Stimulated activated CD8-positive, alpha-beta memory T cell treated with anti-CD3 and anti-CD28 coated beads, Interleukin-15, amount 100 ng/mL, for 1 hour (primary cell): ENCODE data around the gene IQCE.

Experiments used
- DNase-seq: peaks from one replicate; pipeline ENCODE4 v3.0.0-alpha.2; 2020; ENCODE audit warnings: low read depth

The IQCE gene

GRCh38 chr7:2635148-2635668 is 76.4 kb downstream of the IQCE start:
- no peak for DNase-seq

GRCh38 chr7:2635810-2636701 is 77.3 kb downstream of the IQCE start:
- DNase-seq, result no peak

GRCh38 chr7:2637066-2637471 is 78.3 kb downstream of the IQCE start:
- DNase-seq, result no peak

GRCh38 chr7:2637505-2638223 is 78.9 kb downstream of the IQCE start:
- no peak for DNase-seq

GRCh38 chr7:2638224-2638991 is 79.6 kb downstream of the IQCE start:
- DNase-seq, result no peak

- DNase-seq, result no peak
Observed at GRCh38 chr7:2639181-2639681, 80.5 kb downstream of the IQCE start.

- no peak for DNase-seq
Observed at GRCh38 chr7:2639695-2640481, 81.1 kb downstream of the IQCE start.

- no peak for DNase-seq
Observed at GRCh38 chr7:2640482-2640830, 81.7 kb downstream of the IQCE start.

- DNase-seq, result no peak
Observed at GRCh38 chr7:2640846-2641316, 82.1 kb downstream of the IQCE start.

- DNase-seq, result no peak
Observed at GRCh38 chr7:2641406-2642393, 82.9 kb downstream of the IQCE start.

- DNase-seq, result no peak
Observed at GRCh38 chr7:2643386-2644219, 84.8 kb downstream of the IQCE start.

- DNase-seq, result no peak
Observed at GRCh38 chr7:2644220-2644561, 85.4 kb downstream of the IQCE start.

GRCh38 chr7:2644562-2645273 is 85.9 kb downstream of the IQCE start:
- no peak for DNase-seq

- no peak for DNase-seq
Observed at GRCh38 chr7:2645274-2645868, 86.6 kb downstream of the IQCE start.

GRCh38 chr7:2646336-2646679 is 87.5 kb downstream of the IQCE start:
- no peak for DNase-seq

- DNase-seq, result no peak
Observed at GRCh38 chr7:2646680-2647571, 88.1 kb downstream of the IQCE start.

- DNase-seq, result no peak
Observed at GRCh38 chr7:2647594-2648172, 88.9 kb downstream of the IQCE start.
